Activated T-helper 9 cell treated with anti-CD3 and anti-CD28 coated beads, Interleukin-2, amount 50 U/mL, for 16 hours (primary cell): ENCODE results near the gene GBE1.
"Not testable (repeated sequence)": the region's sequence is repeated elsewhere in the genome, so short reads cannot be mapped to it uniquely, and the experiment has no call there.

Experiments
- DNase-seq: peaks from one replicate; pipeline ENCODE4 v3.0.0-alpha.2; 2020; ENCODE audit warnings: low read depth

GBE1 gene

DNA sequence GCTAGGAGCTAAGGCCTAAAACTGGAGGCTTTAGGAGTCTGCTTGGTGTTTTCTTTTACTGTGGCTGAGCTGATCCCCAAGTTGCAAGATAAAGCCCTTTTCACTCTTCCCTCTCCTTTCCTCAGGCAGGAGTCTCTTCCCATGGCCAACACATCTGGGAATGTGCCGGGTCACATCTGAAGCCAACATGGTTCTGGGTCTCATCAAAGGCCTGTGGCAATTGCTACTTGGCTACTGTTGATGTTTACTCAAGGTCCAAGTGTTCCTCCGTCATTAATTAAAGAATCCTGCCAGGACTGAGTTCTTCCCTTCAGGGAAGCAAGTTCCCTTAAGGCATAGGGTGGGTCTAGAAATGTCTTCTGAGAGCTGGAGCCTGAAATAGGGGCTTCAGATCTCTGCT is 230.2 kb downstream of the GBE1 start:
- no peak for DNase-seq

GRCh38 chr3:81530180-81530939 is 231.1 kb downstream of the GBE1 start:
- no peak for DNase-seq

GRCh38 chr3:81521855-81522254 is 239.6 kb downstream of the GBE1 start:
- DNase-seq, result no peak

DNA sequence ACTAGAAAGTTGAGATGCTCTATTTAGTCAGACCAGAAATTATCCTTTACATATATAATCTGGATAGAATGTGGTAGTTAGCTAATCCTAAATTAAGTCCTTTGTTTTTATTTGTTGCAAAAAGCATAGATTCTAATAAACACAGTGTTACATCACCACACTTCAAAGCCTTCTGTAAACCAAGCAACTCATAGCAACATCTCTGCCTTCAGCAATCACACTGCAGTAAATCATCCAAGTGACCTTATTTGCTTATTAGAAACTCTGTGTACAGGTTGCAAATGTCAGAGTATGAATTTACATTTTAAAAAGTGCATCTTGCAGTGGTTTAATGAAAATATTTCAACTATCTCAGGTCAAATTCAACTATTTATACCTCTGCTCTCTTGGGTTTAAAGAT is 242.5 kb downstream of the GBE1 start:
- DNase-seq, result no peak

- no peak for DNase-seq
Observed at GRCh38 chr3:81516042-81516441, 245.4 kb downstream of the GBE1 start.

- no peak for DNase-seq
Observed at GRCh38 chr3:81513591-81513990, 247.9 kb downstream of the GBE1 start.

GRCh38 chr3:81503026-81503425 is 258.4 kb downstream of the GBE1 start:
- no peak for DNase-seq

DNA sequence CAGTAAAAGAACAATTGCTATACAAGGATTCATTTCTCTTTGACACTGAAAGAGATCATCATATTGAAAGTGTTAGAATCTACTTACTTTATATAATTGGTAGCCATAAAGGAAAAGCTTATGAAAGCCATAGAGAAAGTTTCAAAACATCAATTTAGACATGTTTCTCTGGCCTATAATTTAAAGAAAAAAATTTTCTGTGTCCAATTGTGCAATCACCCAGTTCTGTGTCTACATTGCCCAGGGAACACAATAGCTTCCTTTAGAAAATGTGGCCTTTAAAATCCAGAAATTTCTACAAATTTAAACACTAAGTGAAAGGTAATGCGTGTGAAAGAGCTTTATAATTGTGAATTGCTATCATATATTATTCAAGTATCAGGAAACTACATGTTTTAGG is 259.2 kb downstream of the GBE1 start:
- no peak for DNase-seq

- no peak for DNase-seq
Observed at GRCh38 chr3:81500039-81500438, 261.4 kb downstream of the GBE1 start.

DNA sequence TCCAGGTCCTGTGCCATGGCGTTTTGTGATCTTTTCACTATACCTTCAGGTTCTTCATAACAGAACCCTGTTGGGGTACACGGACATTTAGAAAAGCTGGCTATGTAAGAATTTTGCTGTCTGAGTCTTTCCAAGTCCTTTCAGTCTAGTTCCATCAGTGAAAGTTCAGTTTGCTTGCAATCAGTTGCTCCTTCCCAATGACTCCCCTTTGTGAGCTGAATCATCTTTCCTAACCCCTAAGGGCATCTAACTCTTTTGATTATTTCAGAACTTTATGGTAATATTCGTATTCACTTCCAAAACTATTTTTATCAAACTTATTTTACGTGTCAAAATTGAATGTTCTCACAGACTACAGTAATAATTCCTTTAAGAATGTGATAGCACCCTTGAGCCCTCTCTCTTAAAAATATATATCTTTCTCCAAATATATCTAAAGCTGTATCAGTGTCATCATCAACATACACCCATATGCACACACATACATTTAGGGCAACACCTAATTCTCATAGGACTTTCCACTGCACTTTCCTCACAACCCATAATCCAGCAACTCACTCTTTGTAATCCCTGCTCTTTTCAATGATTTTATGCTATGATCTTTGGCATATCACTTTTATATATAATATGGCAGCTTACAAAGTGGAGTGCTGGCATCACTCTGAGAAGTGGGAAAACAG is 263.7 kb downstream of the GBE1 start:
- DNase-seq, result no peak

DNA sequence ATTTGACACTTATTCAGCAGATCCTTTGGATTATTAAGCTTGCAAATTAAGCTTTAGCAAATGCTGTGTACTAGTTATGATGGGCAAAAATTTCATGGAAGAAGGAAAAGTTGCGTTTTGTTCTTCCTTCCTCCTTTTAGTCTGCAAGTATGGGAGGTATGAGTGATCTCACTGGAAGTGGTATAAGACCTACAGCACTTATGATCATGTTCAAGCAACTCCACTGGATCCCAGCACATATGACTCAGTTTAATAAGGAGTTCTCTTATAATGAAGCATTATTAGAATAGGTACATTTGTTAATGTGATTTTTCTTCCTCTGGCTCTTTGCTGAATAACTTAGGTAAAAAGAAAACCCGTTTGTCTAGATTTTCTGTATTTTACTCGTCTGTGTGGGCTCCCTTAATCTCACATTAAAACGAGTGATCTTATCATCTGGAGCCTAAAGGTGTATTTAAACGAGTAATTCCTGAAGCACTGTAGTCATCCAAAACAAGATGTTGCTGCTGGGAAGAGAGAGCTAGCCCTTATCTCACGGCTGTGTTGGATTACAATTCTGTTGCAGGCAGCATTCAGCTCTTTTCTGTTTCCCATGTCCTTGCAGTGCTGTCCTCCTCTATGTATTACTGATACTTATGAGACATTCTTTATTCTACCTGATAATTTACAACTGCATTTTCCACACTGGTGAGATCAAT is 264.9 kb downstream of the GBE1 start:
- DNase-seq, result no peak

GRCh38 chr3:81492471-81492870 is 269.0 kb downstream of the GBE1 start:
- DNase-seq, result not testable (repeated sequence)

DNA sequence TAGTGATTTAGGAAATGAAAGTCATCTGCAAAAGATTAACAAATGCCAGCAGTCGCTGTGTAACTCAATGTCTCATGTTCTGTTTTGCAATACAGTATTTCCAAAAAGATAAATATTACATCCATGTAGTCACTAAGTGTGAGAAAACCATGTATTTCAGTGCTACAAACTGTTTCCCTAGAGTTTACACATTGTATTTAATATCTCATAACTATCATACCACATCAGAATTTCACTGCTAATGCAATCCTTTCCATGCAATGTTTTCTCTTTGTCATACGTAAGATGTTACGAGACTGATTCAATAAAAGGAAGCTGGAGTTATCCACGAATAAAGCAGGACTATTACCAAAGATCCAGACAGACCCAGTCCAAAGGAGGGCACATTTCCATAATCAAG is 269.4 kb downstream of the GBE1 start:
- DNase-seq, result no peak

- DNase-seq, result peak; percentile 39
Observed at GRCh38 chr3:81490541-81491288, 270.7 kb downstream of the GBE1 start.

GRCh38 chr3:81485444-81485865 is 276.0 kb downstream of the GBE1 start:
- no peak for DNase-seq

GRCh38 chr3:81484520-81484919 is 276.9 kb downstream of the GBE1 start:
- no peak for DNase-seq

DNA sequence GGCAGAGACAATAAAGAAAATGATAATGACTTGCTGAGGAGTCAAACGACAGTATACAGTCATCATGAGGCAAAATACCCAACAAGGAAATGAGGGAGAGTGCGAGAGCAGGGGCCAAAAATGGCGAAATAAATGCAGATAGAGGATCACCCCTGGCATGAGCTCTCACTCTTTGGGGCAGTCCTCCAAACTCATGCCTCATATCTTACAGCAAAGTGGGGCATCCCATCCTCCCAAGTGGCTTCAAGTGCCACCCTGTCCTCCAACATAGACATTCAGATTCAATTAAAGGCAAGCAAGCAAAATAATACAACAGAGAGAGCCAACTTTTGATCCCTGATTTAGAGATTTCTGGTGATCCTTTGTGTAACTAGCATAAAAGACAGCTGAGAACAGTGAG is 278.4 kb downstream of the GBE1 start:
- DNase-seq, result no peak

DNA sequence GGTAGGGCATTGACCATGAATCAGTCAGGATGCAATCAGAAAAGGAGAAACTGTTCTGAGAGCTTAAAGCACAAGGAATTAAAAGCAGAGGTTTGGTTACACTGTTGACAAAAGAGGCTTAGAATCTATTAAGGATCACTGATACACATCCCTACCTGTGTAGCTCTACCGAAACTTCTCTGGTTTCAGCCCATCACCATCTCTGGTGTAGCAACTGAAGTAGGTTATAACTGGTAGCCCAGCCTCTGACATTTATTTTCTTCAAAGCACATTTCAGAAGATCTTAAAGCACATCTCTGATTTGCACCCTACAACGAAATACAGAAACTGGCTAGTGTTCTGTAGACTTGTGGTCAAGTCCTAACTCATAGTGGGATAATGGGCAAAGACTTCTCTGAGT is 283.7 kb downstream of the GBE1 start:
- DNase-seq, result no peak

DNA sequence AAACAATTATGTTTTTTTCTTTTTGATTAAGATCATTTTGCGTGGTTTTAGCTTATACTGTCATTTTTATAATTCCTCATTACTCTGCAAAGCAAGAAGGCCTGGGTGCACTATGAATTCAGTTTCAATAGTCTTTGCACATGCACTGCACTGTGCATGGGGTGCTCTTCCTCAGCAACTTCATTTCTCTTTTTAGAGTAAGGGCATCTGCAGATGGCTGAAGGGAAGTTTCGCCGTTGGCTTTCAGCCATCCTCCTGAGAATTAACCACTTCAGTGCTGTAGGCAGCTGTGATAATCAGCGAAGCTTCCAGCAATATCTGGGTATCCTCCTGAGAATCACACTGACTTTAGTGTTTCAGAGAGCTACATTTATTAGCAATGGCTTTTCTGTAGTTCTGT is 284.8 kb downstream of the GBE1 start:
- DNase-seq, result no peak

GRCh38 chr3:81472600-81473362 is 288.7 kb downstream of the GBE1 start:
- DNase-seq, result no peak

GRCh38 chr3:81470524-81471278 is 290.7 kb downstream of the GBE1 start:
- no peak for DNase-seq
